ENCODE measurements around the gene RAB11FIP3. TPM values are rescaled to one million over a fixed set of nuclear protein-coding genes. Genes with fewer than 3 reads are reported as not detected.
A peak's percentile ranks its signal among the peaks of the same experiment; 100 is the strongest.

The RAB11FIP3 gene
- total RNA-seq, 2 donors from 2014 or later: 62.7 to 68.9 TPM

DNA sequence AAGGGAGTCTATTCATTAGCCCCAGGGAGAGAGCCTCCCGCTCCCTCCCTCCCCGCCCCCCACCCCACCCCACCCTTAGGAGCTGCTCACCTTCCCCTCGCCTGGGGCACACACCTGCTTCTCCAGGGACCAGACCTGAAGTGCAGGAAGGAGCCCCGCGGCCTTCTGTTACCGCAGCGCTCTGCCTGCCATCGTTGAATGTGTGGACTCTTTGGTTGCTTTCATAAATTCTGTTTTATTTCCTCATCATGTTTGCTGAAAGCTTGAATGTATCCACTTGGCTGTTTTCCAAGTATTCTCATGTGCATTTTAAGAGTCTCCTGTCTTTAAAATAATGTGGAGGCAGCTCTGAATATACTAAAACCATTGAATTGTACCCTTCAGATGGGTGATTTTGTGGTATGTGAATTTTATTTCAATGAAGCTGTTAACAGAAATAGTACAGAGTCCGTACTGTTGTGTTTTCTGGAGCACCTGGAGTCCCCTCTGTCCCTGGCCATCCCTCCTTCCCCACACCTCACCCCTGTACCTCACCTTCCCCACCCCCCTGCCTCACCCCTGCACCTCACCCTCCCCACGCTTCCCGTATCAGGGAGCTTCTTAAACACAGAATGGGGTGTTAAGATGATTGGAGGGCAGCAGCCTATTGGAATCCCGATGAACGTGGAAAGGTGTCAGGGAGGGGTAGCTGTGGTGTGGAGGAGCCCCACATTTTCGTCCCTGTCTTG, 25.5 kb downstream of the RAB11FIP3 start:
- no peaks in the 10 kb centered on the region for H3K36me3 ChIP-seq (ENCODE audit: control insufficient read depth, insufficient read depth, low read length)
- H3K4me3 ChIP-seq (ENCODE audit: low read length): no peak overlapping the region
- H3K27me3 Mint-ChIP-seq (ENCODE audit: insufficient read depth): no peaks in the 10 kb centered on the region
- no peaks in the 10 kb centered on the region for H3K4me1 Mint-ChIP-seq
- H3K4me3 Mint-ChIP-seq: no peak overlapping the region
- H3K27ac Mint-ChIP-seq: no peak overlapping the region
- no peaks in the 10 kb centered on the region for H3K9me3 ChIP-seq (ENCODE audit: control insufficient read depth, low read length)
- DNase-seq: no peak
- TF ChIP-seq CTCF (conservative IDR thresholded peaks at IDR 0.05): no peak
- peaks cover 7% of the 10 kb centered on the region for H3K36me3 Mint-ChIP-seq (ENCODE audit: low read depth)
- no peak overlapping the region for H3K9ac ChIP-seq (ENCODE audit: extremely low read depth, low read length, poor library complexity, severe bottlenecking)
- H3K27ac ChIP-seq (ENCODE audit: low read depth, low read length): no peak overlapping the region
- H3K4me1 ChIP-seq (ENCODE audit: control insufficient read depth, insufficient read depth, low read length): no peaks in the 10 kb centered on the region
- WGBS, 2 experiments (ENCODE audit: insufficient coverage in 1 of 2, insufficient read length in 1 of 2): 92 to 94% methylated on average over 7 to 12 of the region's 14 CpGs
- H3K9me3 Mint-ChIP-seq: no peaks in the 10 kb centered on the region
- no peaks in the 10 kb centered on the region for H3K27me3 ChIP-seq (ENCODE audit: control insufficient read depth, insufficient read depth, low read length, poor library complexity, severe bottlenecking)

- 95 to 97% methylated on average over 11 to 13 of the region's 13 CpGs for WGBS, 2 experiments (ENCODE audit: insufficient coverage in 1 of 2, insufficient read length in 1 of 2)
- Histone ChIP-seq H3K4me1 (ENCODE audit: control insufficient read depth, insufficient read depth, low read length) (peaks cover 5% of the 10 kb centered on the region), H3K27me3 (ENCODE audit: control insufficient read depth, insufficient read depth, low read length, poor library complexity, severe bottlenecking) (no peaks in the 10 kb centered on the region), H3K4me3 (ENCODE audit: low read length) (no peak overlapping the region), H3K9me3 (ENCODE audit: control insufficient read depth, low read length) (no peaks in the 10 kb centered on the region), H3K9ac (ENCODE audit: extremely low read depth, low read length, poor library complexity, severe bottlenecking) (no peak overlapping the region), H3K27ac (ENCODE audit: low read depth, low read length) (no peak overlapping the region), H3K36me3 (ENCODE audit: control insufficient read depth, insufficient read depth, low read length) (no peaks in the 10 kb centered on the region)
- Mint-ChIP-seq H3K4me1 (peaks cover 15% of the 10 kb centered on the region), H3K9me3 (no peaks in the 10 kb centered on the region), H3K27ac (peak overlapping the region; percentile 44), H3K36me3 (ENCODE audit: low read depth) (peaks cover 4% of the 10 kb centered on the region), H3K27me3 (ENCODE audit: insufficient read depth) (no peaks in the 10 kb centered on the region), H3K4me3 (no peak overlapping the region)
- TF ChIP-seq CTCF (conservative IDR thresholded peaks at IDR 0.05): no peak
- no peak for DNase-seq
Observed at GRCh38 chr16:454397-454940, 29.0 kb downstream of the RAB11FIP3 start.

GRCh38 chr16:455453-455852, 30.0 kb downstream of the RAB11FIP3 start:
- WGBS, 2 experiments (ENCODE audit: insufficient coverage in 1 of 2, insufficient read length in 1 of 2): 88 to 97% methylated on average over 9 to 12 of the region's 12 CpGs
- H3K36me3 Mint-ChIP-seq (ENCODE audit: low read depth): peaks cover 4% of the 10 kb centered on the region

More at GRCh38 chr16:455453-455852, 30.0 kb downstream of the RAB11FIP3 start:
- no peaks in the 10 kb centered on the region for H3K9me3 Mint-ChIP-seq
- H3K4me1 ChIP-seq (ENCODE audit: control insufficient read depth, insufficient read depth, low read length): peaks cover 5% of the 10 kb centered on the region
- no peaks in the 10 kb centered on the region for H3K9me3 ChIP-seq (ENCODE audit: control insufficient read depth, low read length)
- H3K4me1 Mint-ChIP-seq: peaks cover 16% of the 10 kb centered on the region
- no peak overlapping the region for H3K4me3 ChIP-seq (ENCODE audit: low read length)
- peak overlapping the region; percentile 39 for H3K27ac Mint-ChIP-seq
- no peak overlapping the region for H3K27ac ChIP-seq (ENCODE audit: low read depth, low read length)
- TF ChIP-seq CTCF (conservative IDR thresholded peaks at IDR 0.05): no peak
- no peak overlapping the region for H3K4me3 Mint-ChIP-seq
- H3K9ac ChIP-seq (ENCODE audit: extremely low read depth, low read length, poor library complexity, severe bottlenecking): no peak overlapping the region
- DNase-seq: no peak
- H3K36me3 ChIP-seq (ENCODE audit: control insufficient read depth, insufficient read depth, low read length): no peaks in the 10 kb centered on the region
- H3K27me3 Mint-ChIP-seq (ENCODE audit: insufficient read depth): no peaks in the 10 kb centered on the region
- H3K27me3 ChIP-seq (ENCODE audit: control insufficient read depth, insufficient read depth, low read length, poor library complexity, severe bottlenecking): no peaks in the 10 kb centered on the region
